Liver (tissue), 9 donors: ENCODE data around the gene TAGLN2. TPM values are rescaled to one million over a fixed set of nuclear protein-coding genes. Genes with fewer than 3 reads are reported as not detected.

Source experiments
- DNase-seq: peaks from one replicate; pipeline ENCODE4 v3.0.0-alpha.2; 2017; ENCODE audit warnings: low spot score
- H3K27ac ChIP-seq, 2 donors: one replicate each; pipeline ENCODE4 v1.7.0; 2013; ENCODE audit warnings: inconsistent platforms in 2 of 2, low read length in 2 of 2, control low read depth in 1 of 2, low read depth in 1 of 2, mild to moderate bottlenecking in 1 of 2
- H3K27me3 ChIP-seq, 4 donors: one replicate each; pipeline versions ENCODE4 v1.6.1 to v1.7.0; 2013; ENCODE audit warnings: low read length in 3 of 4, inconsistent platforms in 1 of 4, mild to moderate bottlenecking in 1 of 4, moderate library complexity in 1 of 4; ENCODE audit not compliant: control insufficient read depth in 4 of 4, insufficient read depth in 4 of 4
- H3K36me3 ChIP-seq, 4 donors: one replicate each; pipeline versions ENCODE4 v1.6.1 to v1.7.0; 2013; ENCODE audit warnings: low read length in 3 of 4, mild to moderate bottlenecking in 3 of 4, low read depth in 1 of 4, moderate library complexity in 1 of 4; ENCODE audit not compliant: control insufficient read depth in 4 of 4, insufficient read depth in 3 of 4
- H3K4me1 ChIP-seq, 4 donors: one replicate each; pipeline versions ENCODE4 v1.6.1 to v1.7.0; 2013; ENCODE audit warnings: low read length in 3 of 4, mild to moderate bottlenecking in 3 of 4, moderate library complexity in 1 of 4; ENCODE audit not compliant: control insufficient read depth in 4 of 4, insufficient read depth in 4 of 4
- H3K4me3 ChIP-seq, 3 donors: one replicate each; pipeline versions ENCODE4 v1.6.1 to v1.7.0; 2013; ENCODE audit warnings: low read length in 3 of 3, control low read depth in 1 of 3, low read depth in 1 of 3, mild to moderate bottlenecking in 1 of 3
- H3K9ac ChIP-seq, 2 donors: one replicate each; pipeline ENCODE4 v1.7.0; 2013; ENCODE audit warnings: low read length in 2 of 2, mild to moderate bottlenecking in 2 of 2, moderate library complexity in 2 of 2, control low read depth in 1 of 2, low read depth in 1 of 2
- H3K9me3 ChIP-seq, 4 donors: one replicate each; pipeline versions ENCODE4 v1.6.1 to v1.7.0; 2013; ENCODE audit warnings: low read length in 3 of 4; ENCODE audit not compliant: control insufficient read depth in 4 of 4
- ATF3 ChIP-seq: IDR thresholded peaks from 2 replicates; pipeline ENCODE4 v1.6.1; 2016; ENCODE audit warnings: antibody characterized with exemption
- CTCF ChIP-seq: fragments of 150-350 bp; IDR thresholded peaks from 2 replicates; pipeline ENCODE4 v1.5.1; 2017; ENCODE audit warnings: improper control_type of control experiment, low read depth, low read length; ENCODE audit not compliant: missing input control
- EGR1 ChIP-seq, 2 donors: IDR thresholded peaks; 2 replicates each; pipeline ENCODE4 v1.6.1; 2016 to 2018; ENCODE audit warnings: antibody characterized with exemption in 2 of 2, low read depth in 2 of 2
- FOXA1 ChIP-seq: IDR thresholded peaks from 2 replicates; pipeline ENCODE4 v1.6.1; 2016; ENCODE audit warnings: antibody characterized with exemption
- FOXA2 ChIP-seq: IDR thresholded peaks from 2 replicates; pipeline ENCODE4 v1.6.1; 2016; ENCODE audit warnings: antibody characterized with exemption
- GABPA ChIP-seq, 2 donors: IDR thresholded peaks in 1 of 2; conservative IDR thresholded peaks in 1 of 2; 2 replicates each; pipeline ENCODE4 v1.6.1; 2016; ENCODE audit warnings: antibody characterized with exemption in 2 of 2, mild to moderate bottlenecking in 1 of 2, moderate library complexity in 1 of 2
- HNF4A ChIP-seq, 2 donors: conservative IDR thresholded peaks; 2 replicates each; pipeline ENCODE4 v1.6.1; 2016; ENCODE audit warnings: antibody characterized with exemption in 2 of 2, mild to moderate bottlenecking in 2 of 2
- HNF4G ChIP-seq: IDR thresholded peaks from 2 replicates; pipeline ENCODE4 v1.6.1; 2016; ENCODE audit warnings: antibody characterized with exemption
- JUND ChIP-seq, 2 donors: IDR thresholded peaks; 2 replicates each; pipeline ENCODE4 v1.6.1; 2016; ENCODE audit warnings: antibody characterized with exemption in 2 of 2
- NR2F2 ChIP-seq: IDR thresholded peaks from 2 replicates; pipeline ENCODE4 v1.6.1; 2016; ENCODE audit warnings: antibody characterized with exemption
- RAD21 ChIP-seq, 2 donors: IDR thresholded peaks; 2 replicates each; pipeline ENCODE4 v1.6.1; 2016; ENCODE audit warnings: antibody characterized with exemption in 2 of 2, mild to moderate bottlenecking in 2 of 2
- REST ChIP-seq: IDR thresholded peaks from 2 replicates; pipeline ENCODE4 v1.6.1; 2016; ENCODE audit warnings: antibody characterized with exemption, mild to moderate bottlenecking
- RXRA ChIP-seq, 2 donors: IDR thresholded peaks; 2 replicates each; pipeline ENCODE4 v1.6.1; 2017 to 2018; ENCODE audit warnings: antibody characterized with exemption in 2 of 2, mild to moderate bottlenecking in 1 of 2
- SP1 ChIP-seq: IDR thresholded peaks from 2 replicates; pipeline ENCODE4 v1.6.1; 2018; ENCODE audit warnings: antibody characterized with exemption, mild to moderate bottlenecking
- TAF1 ChIP-seq: conservative IDR thresholded peaks from 2 replicates; pipeline ENCODE4 v1.6.1; 2016; ENCODE audit warnings: antibody characterized with exemption, mild to moderate bottlenecking
- YY1 ChIP-seq: IDR thresholded peaks from 2 replicates; pipeline ENCODE4 v1.6.1; 2016; ENCODE audit warnings: antibody characterized with exemption, mild to moderate bottlenecking
- ZBTB33 ChIP-seq: IDR thresholded peaks from 2 replicates; pipeline ENCODE4 v1.6.1; 2016; ENCODE audit warnings: antibody characterized with exemption
- WGBS: extraction: QIAGEN DNeasy Blood & Tissue Kit; methylation state at CpG from one replicate; pipeline ENCODE4 v1.1.7; 2013; 5-methylcytosine and 5-hydroxymethylcytosine counted together
- polyA plus RNA-seq, 2 donors: library from polyadenylated mRNA; stranded (reverse) in 1 of 2; unstranded in 1 of 2; fragments of 200-250 nt in 1 of 2; fragments of >200 nt in 1 of 2; fragmentation: Nextera tagmentation in 1 of 2; extraction: Ambion mirVana in 1 of 2; gene quantifications; one replicate each; pipeline versions ENCODE4 v1.2.1 to v1.2.3, GENCODE V29; 2013 to 2015
- total RNA-seq, 2 donors: library from RNA; depleted of rRNA; stranded (reverse); fragments of >200 nt; gene quantifications; one replicate each; pipeline ENCODE4 v1.2.3, GENCODE V29; 2014
- TF ChIP-seq, protein P1 (sequence below): IDR thresholded peaks from 2 replicates; pipeline ENCODE4 v1.6.1; 2016; ENCODE audit warnings: antibody characterized with exemption
- donor health status: healthy.
- donor health status: healthy.
- donor health status: healthy.
- donor health status: healthy.
- donor health status: healthy.

Gene TAGLN2
- total and polyA plus RNA-seq, 4 donors: 46.4 to 113 (median 79.8) TPM

DNA sequence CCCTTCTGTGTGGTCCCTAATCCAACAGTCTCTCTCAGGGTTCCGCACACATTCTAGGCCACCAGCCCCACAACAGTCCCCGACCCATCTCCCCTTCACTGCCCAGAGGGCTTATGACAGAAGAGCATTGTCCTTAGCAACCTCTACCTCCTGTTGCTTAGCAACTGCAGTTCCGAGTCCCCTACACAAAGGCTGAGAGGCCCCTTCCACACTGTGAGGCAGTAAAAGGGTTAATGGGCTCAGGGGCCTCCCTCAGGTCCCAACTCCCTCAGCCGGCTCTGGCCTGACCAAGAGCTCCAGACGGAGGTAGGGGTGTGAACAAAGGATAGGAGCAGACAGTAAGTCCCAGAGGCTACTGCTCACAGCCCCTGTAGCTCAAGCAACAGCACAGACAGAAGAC, 15.8 kb upstream of the TAGLN2 start:
- no peak for TF ChIP-seq RAD21 (IDR thresholded peaks at IDR 0.05)
- TF ChIP-seq GABPA (IDR thresholded peaks at IDR 0.05 in 1 of 2, conservative IDR thresholded peaks at IDR 0.05 in 1 of 2): no peak
- no peak for TF ChIP-seq ATF3
- TF ChIP-seq TAF1: no peak
- no peak for TF ChIP-seq EGR1 (IDR thresholded peaks at IDR 0.05; ENCODE audit: low read depth in 2 of 2)
- TF ChIP-seq, protein P1, sequence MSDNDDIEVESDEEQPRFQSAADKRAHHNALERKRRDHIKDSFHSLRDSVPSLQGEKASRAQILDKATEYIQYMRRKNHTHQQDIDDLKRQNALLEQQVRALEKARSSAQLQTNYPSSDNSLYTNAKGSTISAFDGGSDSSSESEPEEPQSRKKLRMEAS: no peak
- TF ChIP-seq YY1: no peak
- no peak for TF ChIP-seq FOXA2
- no peak for TF ChIP-seq HNF4A (conservative IDR thresholded peaks at IDR 0.05)
- TF ChIP-seq HNF4G: no peak
- no peak for TF ChIP-seq SP1
- no peak for TF ChIP-seq RXRA (IDR thresholded peaks at IDR 0.05)
- TF ChIP-seq FOXA1: no peak
- no peak for TF ChIP-seq REST
- no peak for TF ChIP-seq ZBTB33
- TF ChIP-seq JUND (IDR thresholded peaks at IDR 0.05): no peak
- H3K27ac ChIP-seq: no peak overlapping the region
- H3K36me3 ChIP-seq: no peaks in the 10 kb centered on the region
- no peak for DNase-seq
- no peaks in the 10 kb centered on the region for H3K27me3 ChIP-seq
- peaks cover 12 to 55% (median 37%) of the 10 kb centered on the region in 4 donors for H3K4me1 ChIP-seq
- H3K4me3 ChIP-seq: no peak overlapping the region
- 92% methylated on average over 5 of the region's 5 CpGs for WGBS
- H3K9me3 ChIP-seq: no peaks in the 10 kb centered on the region
- no peak overlapping the region for H3K9ac ChIP-seq

DNA sequence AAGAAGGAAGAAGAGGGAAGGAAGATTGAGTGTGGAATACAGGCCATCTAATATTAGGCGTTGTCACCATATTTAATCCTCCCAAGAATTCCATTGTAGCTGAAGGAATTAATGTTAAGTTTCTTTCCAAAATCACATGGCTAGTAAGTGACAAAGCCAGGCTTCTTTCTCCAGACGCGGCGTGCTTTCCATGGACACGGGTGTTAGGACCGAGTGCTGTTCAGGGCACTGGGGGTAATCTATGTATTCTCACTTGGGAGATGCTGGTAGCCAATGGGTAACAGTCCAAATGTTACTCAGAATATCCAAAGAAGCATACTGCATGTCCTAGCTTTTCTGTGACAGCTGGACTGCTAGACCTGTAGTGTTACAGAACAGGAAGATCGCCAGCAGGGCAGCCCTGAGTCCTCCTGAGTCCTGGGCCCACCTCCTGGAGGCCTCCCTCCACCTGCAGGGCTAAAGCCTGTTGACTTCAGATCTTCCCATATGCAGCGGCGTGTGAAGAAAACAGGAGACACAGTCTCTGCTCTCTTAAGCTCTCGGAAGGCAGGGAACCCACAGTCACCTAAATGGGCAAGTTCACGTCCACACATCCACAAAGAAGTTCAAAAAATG, 14.8 kb upstream of the TAGLN2 start:
- peaks cover 12 to 46% (median 31%) of the 10 kb centered on the region in 4 donors for H3K4me1 ChIP-seq
- H3K36me3 ChIP-seq: no peaks in the 10 kb centered on the region
- no peaks in the 10 kb centered on the region for H3K9me3 ChIP-seq
- no peak overlapping the region for H3K9ac ChIP-seq
- no peak overlapping the region for H3K4me3 ChIP-seq
- no peak overlapping the region for H3K27ac ChIP-seq
- WGBS: 97% methylated on average over 11 of the region's 11 CpGs
- DNase-seq: no peak
- H3K27me3 ChIP-seq: no peaks in the 10 kb centered on the region
- TF ChIP-seq HNF4A (conservative IDR thresholded peaks at IDR 0.05) (no peak), NR2F2 (no peak), CTCF (no peak), GABPA (IDR thresholded peaks at IDR 0.05 in 1 of 2, conservative IDR thresholded peaks at IDR 0.05 in 1 of 2) (no peak), FOXA2 (no peak), EGR1 (IDR thresholded peaks at IDR 0.05; ENCODE audit: low read depth in 2 of 2) (no peak), ATF3 (no peak), REST (no peak), TAF1 (no peak), RXRA (IDR thresholded peaks at IDR 0.05) (no peak), JUND (IDR thresholded peaks at IDR 0.05) (no peak)
- TF ChIP-seq, protein P1: no peak
